Stimulated activated CD4-positive, alpha-beta T cell treated with anti-CD3 and anti-CD28 coated beads, Interleukin-4, amount 100 ng/mL, for 24 hours (primary cell): ENCODE data around the gene ADCY1.

Experiments used
- DNase-seq: peaks from one replicate; pipeline ENCODE4 v3.0.0-alpha.2; 2020

The ADCY1 gene

DNA sequence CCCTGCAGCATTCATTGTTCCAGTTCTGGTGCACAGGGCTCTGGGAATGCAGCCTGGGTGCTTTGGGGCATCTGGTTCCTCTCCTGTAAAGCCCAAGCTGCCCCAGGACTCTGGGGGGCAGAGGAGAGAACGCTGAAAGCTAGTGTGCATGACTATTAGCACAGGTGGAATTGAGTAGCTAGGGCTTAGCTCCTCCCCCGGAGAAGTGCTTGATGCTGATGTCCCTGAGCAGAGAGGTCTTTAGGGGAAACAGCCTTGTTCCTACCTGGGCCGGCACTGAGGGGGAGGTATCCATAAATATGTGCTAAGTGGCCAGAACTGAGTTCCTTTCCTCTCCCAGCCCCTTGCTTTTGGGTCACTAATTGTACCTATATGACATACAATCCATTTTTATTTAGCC is 3.9 kb downstream of the ADCY1 start:
- no peak for DNase-seq

DNA sequence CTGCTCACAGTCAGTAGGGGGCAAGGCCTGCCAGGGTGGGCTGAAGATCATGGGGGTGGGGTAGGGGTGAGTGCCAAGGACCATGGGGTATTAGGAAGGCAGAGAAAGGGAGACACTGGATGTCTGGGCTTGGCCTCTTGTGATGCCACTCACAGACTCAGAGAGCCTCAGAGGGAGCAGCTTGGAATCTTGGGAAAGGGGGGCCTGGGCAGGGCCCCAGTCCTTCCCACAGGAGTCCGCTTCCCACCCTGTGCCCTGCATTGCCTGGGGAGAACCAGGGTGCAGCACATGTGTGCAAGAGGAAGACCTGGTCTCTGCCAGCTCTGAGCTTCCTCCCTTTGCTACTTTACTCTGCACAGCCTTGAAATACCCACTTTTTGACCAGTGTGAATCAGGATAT is 4.3 kb downstream of the ADCY1 start:
- DNase-seq = no peak

GRCh38 chr7:45579391-45579801 is 5.2 kb downstream of the ADCY1 start:
- DNase-seq = no peak

GRCh38 chr7:45580053-45580872 is 6.1 kb downstream of the ADCY1 start:
- DNase-seq = no peak

DNA sequence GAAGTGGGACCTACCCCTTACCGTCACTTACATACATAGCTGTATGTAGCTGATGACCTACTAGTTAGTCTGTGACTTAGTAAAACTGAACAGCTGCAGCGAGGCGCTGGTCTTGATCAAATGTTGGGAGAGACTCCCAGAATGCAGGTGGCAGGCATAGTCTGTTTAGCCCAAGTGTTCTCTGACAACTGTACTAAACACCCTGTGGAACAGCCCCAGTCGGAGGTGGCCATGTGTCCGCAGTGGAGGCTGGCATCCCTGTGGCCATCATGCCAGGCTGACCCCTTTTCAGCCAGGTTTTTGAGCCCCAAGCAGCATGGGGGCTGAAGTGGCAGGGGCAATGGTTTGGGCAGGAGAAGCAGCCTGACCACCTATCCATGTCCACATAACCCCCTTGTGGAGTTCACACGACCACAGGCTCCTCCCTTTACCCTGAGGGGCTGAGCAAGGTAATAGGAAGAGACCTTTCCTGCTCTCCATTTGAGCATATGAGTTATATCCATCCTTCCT is 7.2 kb downstream of the ADCY1 start:
- DNase-seq = no peak

DNA sequence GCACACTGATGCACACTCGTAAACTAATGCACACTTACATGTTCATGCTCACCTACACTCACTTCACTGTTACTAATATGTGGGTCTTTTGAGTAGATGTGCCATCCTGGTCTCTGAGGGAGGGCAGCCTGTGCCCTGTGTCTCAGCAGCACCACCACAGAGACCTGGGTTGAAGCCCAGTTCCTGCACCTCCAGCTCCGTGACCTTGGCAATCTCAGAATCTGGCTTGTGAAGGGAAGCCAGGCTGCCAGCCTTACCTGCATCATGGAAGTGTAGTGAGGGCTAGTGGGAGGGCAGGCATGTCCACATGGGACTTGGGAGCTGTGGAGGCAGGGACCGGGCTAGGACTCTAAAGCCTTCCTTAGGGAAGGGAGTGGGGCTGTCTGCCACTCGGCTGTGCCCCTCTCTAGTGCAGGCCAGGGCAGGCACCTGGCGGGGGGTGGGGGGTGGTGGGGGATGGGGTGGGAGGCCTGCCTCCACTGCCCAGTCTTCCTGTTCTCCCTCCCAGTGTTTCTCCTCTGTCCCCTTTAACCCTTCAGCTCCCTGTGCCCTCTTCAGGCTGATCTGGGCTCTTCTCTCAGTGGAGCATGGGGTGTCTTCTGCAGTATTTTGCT is 8.1 kb downstream of the ADCY1 start:
- no peak for DNase-seq

DNA sequence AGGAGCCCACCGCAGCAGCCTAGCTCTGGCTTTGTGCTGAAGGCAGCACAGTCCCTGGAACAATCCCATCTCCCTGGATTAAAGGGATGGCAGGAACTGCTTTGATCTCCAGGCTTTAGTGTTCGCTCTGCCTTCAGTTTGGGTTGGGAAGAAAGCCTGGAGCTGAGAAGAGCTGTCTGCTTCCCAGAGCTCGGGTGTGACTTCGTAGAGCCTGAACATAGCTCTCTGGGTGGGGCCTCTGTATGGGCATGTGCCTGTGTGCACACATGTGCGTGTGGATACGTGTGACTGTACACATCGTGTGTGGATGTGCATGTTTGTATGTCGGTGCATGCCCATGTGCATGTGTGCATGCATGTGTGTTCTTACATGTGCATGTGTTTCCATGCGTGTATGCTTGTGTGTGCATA is 8.7 kb downstream of the ADCY1 start:
- DNase-seq = no peak

DNA sequence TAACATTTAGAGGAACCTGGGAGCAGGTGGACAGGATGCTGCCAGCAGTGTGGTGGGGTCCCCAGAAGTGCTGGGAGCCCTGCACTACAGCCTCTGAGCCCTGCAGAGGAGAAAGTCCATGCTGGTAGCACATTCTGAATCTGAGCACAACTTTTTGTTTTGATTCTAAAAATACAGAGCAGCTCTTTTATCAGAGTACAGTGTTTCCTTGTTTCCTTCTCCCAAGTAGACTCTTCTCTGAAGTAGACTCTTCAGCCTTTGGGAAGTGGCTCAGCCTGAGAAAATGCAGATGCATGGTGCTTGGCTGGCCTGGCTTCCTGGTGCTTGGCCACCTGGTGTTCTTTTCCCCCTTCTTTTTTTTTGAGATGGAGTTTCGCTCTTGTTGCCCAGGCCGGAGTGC is 9.1 kb downstream of the ADCY1 start:
- no peak for DNase-seq

GRCh38 chr7:45584261-45585210 is 10.4 kb downstream of the ADCY1 start:
- no peak for DNase-seq

- no peak for DNase-seq
These were observed 11.5 kb downstream of the ADCY1 start for GRCh38 chr7:45585628-45586027.

- no peak for DNase-seq
These were observed 12.7 kb downstream of the ADCY1 start for GRCh38 chr7:45586542-45587520.

- no peak for DNase-seq
These were observed 14.3 kb downstream of the ADCY1 start for GRCh38 chr7:45588466-45588865.

DNA sequence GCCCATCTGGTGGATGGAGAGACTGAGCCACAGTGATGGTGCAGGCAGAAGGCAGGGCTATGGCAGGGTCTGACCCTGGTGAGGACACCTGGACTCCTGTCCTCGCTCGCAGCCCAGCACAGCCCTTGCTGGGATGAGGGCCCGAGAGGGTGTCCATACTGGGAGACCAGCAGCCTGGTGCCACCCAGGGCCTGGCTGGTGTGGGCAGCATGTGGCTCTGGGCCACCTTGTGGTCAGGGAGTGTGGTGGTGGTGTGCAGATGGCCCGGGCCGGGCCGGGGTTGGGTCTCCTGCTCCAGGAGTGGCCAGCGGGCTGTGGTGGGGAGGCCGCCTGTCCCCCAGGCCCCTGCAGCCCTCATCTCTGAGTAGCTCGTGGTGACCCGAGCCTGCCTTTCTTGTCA is 14.9 kb downstream of the ADCY1 start:
- no peak for DNase-seq

DNA sequence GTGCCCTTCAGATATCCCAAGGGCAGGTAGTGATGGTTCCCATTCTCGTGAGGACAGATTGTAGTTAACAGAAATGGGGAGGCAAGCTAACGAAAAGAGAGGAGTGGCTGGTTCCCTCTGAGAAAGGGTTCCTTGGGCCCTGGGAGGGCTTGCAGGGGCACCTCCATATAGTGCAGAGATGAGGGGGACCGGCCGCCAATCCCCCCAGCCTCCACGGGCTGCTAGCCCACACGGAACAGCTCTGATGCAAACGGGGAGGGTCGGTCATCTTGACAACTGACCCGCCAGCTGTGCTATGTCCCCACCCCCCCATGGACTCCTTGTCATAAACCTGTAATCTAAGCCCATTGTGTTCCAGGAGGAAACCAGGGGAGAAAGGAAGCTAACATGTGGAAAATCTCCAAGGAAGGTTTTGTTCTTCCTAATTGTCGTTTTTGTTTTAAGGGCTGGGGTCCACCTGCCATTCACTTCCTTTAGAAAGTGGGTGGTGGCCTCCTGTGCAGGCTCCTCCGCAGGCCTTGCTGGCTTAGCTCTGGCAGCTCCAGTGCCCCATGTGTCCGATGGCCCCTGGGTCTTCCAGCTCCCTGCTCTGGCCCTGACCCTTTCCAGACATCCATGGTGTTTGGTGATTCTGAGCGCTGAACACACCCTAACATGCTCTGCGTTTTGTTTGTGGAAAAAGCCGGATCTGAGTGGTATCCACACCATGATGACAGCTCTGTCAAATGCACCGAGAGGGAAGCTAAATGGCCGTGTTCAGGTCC is 15.9 kb downstream of the ADCY1 start:
- no peak for DNase-seq

DNA sequence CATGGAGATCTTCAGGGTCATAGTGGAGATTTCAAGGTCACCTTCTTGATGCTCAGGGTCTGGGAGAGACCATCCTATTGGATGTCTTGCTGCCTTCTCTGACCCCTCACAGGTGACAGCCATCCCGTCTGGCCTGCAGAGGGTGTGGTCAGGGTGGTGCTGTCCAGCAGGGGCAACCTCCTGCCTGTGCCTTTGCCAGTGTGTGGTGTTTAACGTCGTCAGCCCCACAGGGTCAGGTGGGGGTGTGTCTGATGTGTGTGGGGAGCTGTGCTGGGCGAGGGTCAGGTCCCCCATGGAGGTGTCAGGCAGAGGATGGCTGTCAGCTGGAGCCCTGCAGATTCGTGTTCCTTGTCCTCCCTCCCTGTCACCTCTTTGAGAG is 16.5 kb downstream of the ADCY1 start:
- no peak for DNase-seq

DNA sequence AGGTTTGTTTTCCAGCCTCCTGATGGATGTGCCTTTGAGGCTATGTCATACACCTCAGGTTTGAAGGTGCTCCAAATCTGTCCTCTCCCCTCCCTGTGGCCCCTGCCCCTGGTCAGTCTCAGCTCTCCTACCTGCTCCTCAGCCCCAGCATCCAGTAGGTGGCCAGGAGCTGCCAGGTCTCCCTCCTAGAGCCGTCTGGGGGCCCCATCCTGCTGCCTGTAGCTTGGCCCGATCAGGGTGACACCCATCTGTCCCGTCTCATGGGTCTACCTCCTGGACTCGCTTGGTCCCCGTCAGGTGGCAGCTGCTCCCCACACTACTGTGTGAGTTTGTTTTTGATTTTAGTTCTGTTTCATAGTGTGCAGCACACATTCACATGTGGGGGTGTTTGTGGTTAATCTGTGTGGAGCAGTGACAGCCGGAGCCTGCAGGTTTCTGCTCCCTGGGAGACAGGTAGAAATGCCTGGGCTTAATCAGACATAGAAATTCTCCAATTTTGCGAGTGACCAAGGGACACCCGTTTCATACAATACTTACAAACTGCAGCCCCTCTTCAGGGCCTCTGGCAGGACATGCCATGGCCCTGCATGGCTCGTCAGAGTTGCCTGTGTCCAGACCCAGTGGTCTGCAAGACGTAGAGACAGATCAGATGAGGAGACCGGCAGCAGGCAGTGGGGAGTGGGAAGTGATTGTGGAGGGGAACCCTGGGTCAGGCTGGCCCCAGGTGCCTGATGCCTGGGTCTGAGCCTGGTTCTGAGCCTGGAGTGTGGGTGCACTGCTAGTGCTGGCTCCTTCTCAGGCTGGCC is 17.1 kb downstream of the ADCY1 start:
- no peak for DNase-seq

- DNase-seq = no peak
These were observed 18.2 kb downstream of the ADCY1 start for GRCh38 chr7:45592230-45592991.

DNA sequence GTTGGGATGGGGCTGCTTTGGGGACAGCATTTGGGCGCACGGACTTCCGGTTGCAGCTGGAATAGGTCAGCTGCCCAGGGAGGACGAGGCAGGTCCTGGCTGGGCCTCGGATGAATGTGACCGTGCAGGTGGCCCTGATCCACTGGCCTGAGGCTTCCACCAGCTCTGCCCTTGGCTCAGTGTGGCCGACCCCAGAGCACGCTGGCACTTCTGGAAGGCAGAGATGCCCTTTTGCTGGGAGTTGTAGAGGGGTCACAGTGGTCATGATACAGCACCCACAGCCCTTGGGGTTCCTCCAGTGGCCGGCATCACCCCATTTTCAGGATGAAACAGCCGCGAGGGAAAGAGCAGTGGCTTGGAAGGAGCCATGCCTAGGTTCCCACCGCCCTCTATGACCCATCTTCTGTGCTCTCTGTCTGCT is 19.0 kb downstream of the ADCY1 start:
- DNase-seq = no peak

GRCh38 chr7:45593877-45594276 is 19.7 kb downstream of the ADCY1 start:
- no peak for DNase-seq
